Endothelial cell of umbilical vein (primary cell): ENCODE data around the gene HUNK. TPM values are rescaled to one million over a fixed set of nuclear protein-coding genes. Genes with fewer than 3 reads are reported as not detected.

Experiments used
- BruUV-seq: library from RNA; stranded (reverse); fragments of 400-500 nt; replicated peaks from 2 replicates; lab custom pipeline; 2021; lab: Mats Ljungman, UMichigan
- CTCF ChIA-PET: fragments of 300-600, 350-600 bp; sonication (Branson Sonifier 250); formaldehyde crosslinking; loops from one replicate; lab custom pipeline; 2021; ENCODE audit warnings: antibody characterized with exemption, inconsistent platforms; lab: Charles Lee
- POLR2A ChIA-PET: fragments of 300-600, 350-600 bp; sonication (Branson Sonifier 250); formaldehyde crosslinking; loops from one replicate; lab custom pipeline; 2021; ENCODE audit warnings: antibody characterized with exemption, inconsistent platforms; lab: Charles Lee
- DNase-seq: peaks from one replicate; pipeline ENCODE4 v3.0.0-alpha.2; 2011; ENCODE audit warnings: low read depth, low spot score
- FAIRE-seq: peaks from 2 replicates; lab custom pipeline; 2011; peaks lifted over from hg19 to GRCh38; lab: Jason Lieb, UNC
- H2AFZ ChIP-seq: 2 replicates; pipeline ENCODE4 v1.6.0; 2012; ENCODE audit warnings: low read depth, low read length, control low read depth, inconsistent platforms
- H3K27ac ChIP-seq: 2 replicates; pipeline ENCODE4 v1.5.1; 2011; ENCODE audit warnings: low read depth, mild to moderate bottlenecking, control low read depth, low read length, moderate library complexity; ENCODE audit not compliant: insufficient read depth
- H3K27me3 ChIP-seq, 2 experiments: 2 replicates each; pipeline versions ENCODE4 v1.6.0 to v1.6.1; 2011; ENCODE audit warnings: low read length in 2 of 2, mixed read lengths in 1 of 2; ENCODE audit not compliant: control insufficient read depth in 2 of 2, insufficient read depth in 2 of 2
- H3K36me3 ChIP-seq, 2 experiments: 2 replicates in 1 of 2; 3 replicates in 1 of 2; pipeline ENCODE4 v1.5.1; 2011; ENCODE audit warnings: low read length in 2 of 2, mild to moderate bottlenecking in 1 of 2, moderate library complexity in 1 of 2; ENCODE audit not compliant: control insufficient read depth in 2 of 2, insufficient read depth in 2 of 2; ENCODE audit errors: extremely low read depth in 1 of 2
- H3K4me1 ChIP-seq: 3 replicates; pipeline ENCODE4 v1.5.1; 2011; ENCODE audit warnings: mild to moderate bottlenecking, low read length; ENCODE audit not compliant: control insufficient read depth, insufficient read depth; ENCODE audit errors: extremely low read depth
- H3K4me2 ChIP-seq: 2 replicates; pipeline ENCODE4 v1.6.1; 2011; ENCODE audit warnings: low read length, control low read depth, mixed read lengths; ENCODE audit not compliant: insufficient read depth
- H3K4me3 ChIP-seq, 3 experiments: fragments of 200-600 bp in 1 of 3; sonication (generic), shearing (Covaris generic) in 1 of 3; replicated peaks in 1 of 3; 2 replicates each; pipeline ENCODE4 v1.5.1; 2011 to 2016; ENCODE audit warnings: control low read depth in 3 of 3, low read length in 3 of 3, mild to moderate bottlenecking in 2 of 3, inconsistent platforms in 1 of 3, low read depth in 1 of 3, moderate library complexity in 1 of 3; ENCODE audit not compliant: insufficient read depth in 1 of 3
- H3K79me2 ChIP-seq: 2 replicates; pipeline ENCODE4 v1.6.0; 2012; ENCODE audit warnings: low read length, inconsistent platforms; ENCODE audit not compliant: control insufficient read depth, insufficient read depth
- H3K9ac ChIP-seq: replicated peaks from 2 replicates; pipeline ENCODE3; 2011; ENCODE audit warnings: low read length, control low read depth; ENCODE audit not compliant: insufficient read depth; ENCODE audit errors: extremely low read depth
- H3K9me1 ChIP-seq: replicated peaks from 3 replicates; pipeline ENCODE4 v1.6.0; 2011; ENCODE audit warnings: mild to moderate bottlenecking, low read length; ENCODE audit not compliant: control insufficient read depth, insufficient read depth; ENCODE audit errors: extremely low read depth
- H3K9me3 ChIP-seq: replicated peaks from 2 replicates; pipeline ENCODE4 v1.5.1; 2012; ENCODE audit warnings: low read length, inconsistent platforms; ENCODE audit not compliant: control insufficient read depth, insufficient read depth
- H4K20me1 ChIP-seq: replicated peaks from 2 replicates; pipeline ENCODE3; 2011; ENCODE audit warnings: mild to moderate bottlenecking, low read length; ENCODE audit not compliant: control insufficient read depth, insufficient read depth; ENCODE audit errors: extremely low read depth
- CTCF ChIP-seq, 2 donors: IDR thresholded peaks; 1 replicate in 1 of 2; 2 replicates in 1 of 2; pipeline ENCODE4 v1.5.1; 2011; ENCODE audit warnings: low read length in 2 of 2, mild to moderate bottlenecking in 2 of 2, moderate library complexity in 2 of 2, control low read depth in 1 of 2, inconsistent platforms in 1 of 2, low read depth in 1 of 2; ENCODE audit not compliant: insufficient read depth in 1 of 2; ENCODE audit errors: extremely low read depth in 1 of 2
- EZH2 ChIP-seq: IDR thresholded peaks from 2 replicates; pipeline ENCODE4 v1.6.1; 2012; ENCODE audit warnings: borderline replicate concordance, low read depth, mild to moderate bottlenecking, moderate library complexity, low read length, inconsistent platforms; ENCODE audit not compliant: severe bottlenecking
- FOS ChIP-seq: IDR thresholded peaks from 2 replicates; pipeline ENCODE4 v1.6.1; 2011; ENCODE audit warnings: mild to moderate bottlenecking, low read length, moderate library complexity, borderline replicate concordance; ENCODE audit not compliant: insufficient read depth
- GATA2 ChIP-seq: IDR thresholded peaks from 2 replicates; pipeline ENCODE4 v1.7.0; 2011; ENCODE audit warnings: low read depth, mild to moderate bottlenecking, moderate library complexity, mixed read lengths, low read length; ENCODE audit not compliant: insufficient read length, insufficient read depth
- JUN ChIP-seq: IDR thresholded peaks from 2 replicates; pipeline ENCODE4 v1.6.1; 2011; ENCODE audit warnings: borderline replicate concordance, low read depth; ENCODE audit not compliant: insufficient read length, insufficient read depth
- MAX ChIP-seq: IDR thresholded peaks from 2 replicates; pipeline ENCODE4 v1.6.1; 2011; ENCODE audit not compliant: insufficient read depth, insufficient read length
- MYC ChIP-seq: IDR thresholded peaks from one replicate; pipeline ENCODE4 v1.6.1; 2011; ENCODE audit warnings: mild to moderate bottlenecking, low read depth, low read length
- POLR2A ChIP-seq: IDR thresholded peaks from 2 replicates; pipeline ENCODE4 v1.6.1; 2012; ENCODE audit warnings: low read depth, mild to moderate bottlenecking, control low read depth, low read length
- POLR2AphosphoS5 ChIP-seq: IDR thresholded peaks from 2 replicates; pipeline ENCODE4 v1.6.1; 2012; ENCODE audit warnings: low read depth, mild to moderate bottlenecking, control low read depth, low read length, moderate library complexity; ENCODE audit not compliant: insufficient read depth
- dilution Hi-C: fragments of 300-500 bp; cut with MboI; formaldehyde crosslinking; loops from one replicate; pipeline ENCODE4 v1.15.0; 2019; ENCODE audit warnings: low sequenced_read_pairs; ENCODE audit not compliant: extremely low pct_ligation_motif_present
- intact Hi-C: fragments of 100-400 bp; cut with micrococcal nuclease; formaldehyde crosslinking; loops from one replicate; pipeline ENCODE4 v1.10.0; 2022
- polyA plus RNA-seq, 4 experiments: library from polyadenylated mRNA; depleted of rRNA in 3 of 4; stranded (reverse) in 3 of 4; unstranded in 1 of 4; fragments of >200 nt; gene quantifications; 2 replicates each; pipeline versions ENCODE4 v1.2.1 to v1.2.3, GENCODE V29; 2011 to 2012; ENCODE audit warnings: missing spikeins in 1 of 4
- total RNA-seq: library from RNA; stranded (reverse); gene quantifications from 2 replicates; pipeline ENCODE4 v1.2.3, GENCODE V29; 2021

Gene HUNK
- total and polyA plus RNA-seq, 2 donors (not counting 3 experiments of a cell fraction or from before 2014, with no cell fraction given): not detected

GRCh38 chr21:31912501-31912900 is 39.7 kb downstream of the HUNK start:
- no peaks in the 10 kb centered on the region for H4K20me1 ChIP-seq
- TF ChIP-seq JUN: no peak
- no peak for TF ChIP-seq EZH2
- no peak for TF ChIP-seq POLR2A
- no peak for TF ChIP-seq GATA2
- TF ChIP-seq CTCF (IDR thresholded peaks at IDR 0.05; ENCODE audit: extremely low read depth in 1 of 2, insufficient read depth in 1 of 2, low read depth in 1 of 2, low read length in 2 of 2): no peak
- TF ChIP-seq MYC: no peak
- no peak for TF ChIP-seq POLR2AphosphoS5
- no peak for TF ChIP-seq FOS
- no peak for TF ChIP-seq MAX
- no TSS peak for BruUV-seq
- H3K4me1 ChIP-seq: no peaks in the 10 kb centered on the region
- DNase-seq: no peak
- no peak overlapping the region for H3K9ac ChIP-seq
- H3K27ac ChIP-seq: no peak overlapping the region
- no peaks in the 10 kb centered on the region for H3K9me3 ChIP-seq
- peaks cover 0 to 9% of the 10 kb centered on the region in 2 experiments for H3K27me3 ChIP-seq
- no peaks in the 10 kb centered on the region for H3K79me2 ChIP-seq
- H2AFZ ChIP-seq: no peak overlapping the region
- dilution Hi-C loops (no loop called here), intact Hi-C loops (no loop called here)
- H3K4me2 ChIP-seq: no peak overlapping the region
- H3K36me3 ChIP-seq: no peaks in the 10 kb centered on the region
- H3K4me3 ChIP-seq: no peak overlapping the region
- no peaks in the 10 kb centered on the region for H3K9me1 ChIP-seq
- ChIA-PET CTCF (no interaction called here), POLR2A (no interaction called here)
- FAIRE-seq: no peak
